HG02623 (cell line): Measurements from ENCODE around the gene AFF3.

Source experiments
- ATAC-seq: cut with Tn5 transposase; IDR thresholded peaks from one replicate; pipeline ENCODE4 v1.9.1; 2021; ENCODE audit warnings: moderate library complexity; ENCODE audit not compliant: unreplicated experiment

The AFF3 gene

GRCh38 chr2:99573634-99574251 is 568.6 kb downstream of the AFF3 start:
- ATAC-seq, result no peak

DNA sequence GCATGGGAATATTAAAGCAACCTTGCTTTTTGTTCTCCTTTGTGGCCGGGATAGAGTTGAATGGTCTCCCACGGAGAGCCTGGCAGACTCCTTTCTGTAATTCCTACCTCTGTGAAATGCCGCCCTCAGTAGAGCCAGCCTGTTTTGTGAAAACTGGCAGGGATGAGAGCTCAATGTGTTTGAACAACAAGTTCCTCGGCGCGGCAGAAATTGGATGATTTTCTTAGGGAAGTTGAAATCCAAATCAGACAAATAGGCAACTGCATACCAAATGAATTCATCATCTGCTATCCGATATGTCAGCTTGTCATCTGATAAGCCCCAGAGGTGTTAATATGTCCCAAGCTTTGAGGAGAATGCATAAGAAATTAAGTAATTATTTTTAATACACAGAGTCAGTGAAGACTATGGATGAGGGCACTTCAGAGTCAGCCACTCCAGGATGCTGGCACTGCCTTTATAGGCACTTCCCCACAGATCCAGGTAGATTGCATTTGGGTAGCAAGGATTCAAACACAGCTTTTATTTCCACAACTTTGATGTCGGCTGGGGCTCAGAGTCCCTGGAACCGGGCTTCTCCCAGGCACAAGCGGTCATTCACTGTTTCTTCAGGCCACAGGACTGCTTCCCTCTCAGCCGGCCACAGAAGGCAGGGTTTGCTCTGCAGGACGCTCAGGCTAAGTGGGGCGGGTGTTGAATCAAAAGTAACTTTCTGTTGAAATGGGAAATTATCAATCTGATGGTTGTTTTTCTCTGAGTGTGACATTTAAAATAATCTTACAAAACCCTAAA is 569.8 kb downstream of the AFF3 start:
- ATAC-seq, result no peak

GRCh38 chr2:99571954-99572353 is 570.4 kb downstream of the AFF3 start:
- ATAC-seq, result no peak

GRCh38 chr2:99571533-99571932 is 570.9 kb downstream of the AFF3 start:
- ATAC-seq, result no peak

GRCh38 chr2:99571021-99571420 is 571.4 kb downstream of the AFF3 start:
- no peak for ATAC-seq

DNA sequence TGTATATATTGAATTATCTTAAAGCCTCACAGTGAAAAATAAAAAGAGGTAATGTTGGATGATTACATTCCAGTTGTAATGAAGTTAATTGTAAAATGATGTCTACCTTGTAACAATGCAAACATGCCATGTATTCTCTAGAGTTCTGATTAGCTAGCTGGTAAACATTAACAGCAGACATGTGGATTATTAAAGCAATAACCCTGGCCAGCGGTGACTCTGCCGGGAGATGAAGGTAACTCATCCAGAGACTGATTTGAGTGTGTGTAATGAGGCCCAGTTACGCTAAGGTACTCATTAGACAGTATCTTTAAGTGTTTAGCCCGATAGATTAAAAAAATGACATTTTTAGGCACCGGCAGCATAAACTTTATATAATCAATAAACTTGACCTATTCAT is 573.0 kb downstream of the AFF3 start:
- ATAC-seq, result no peak

DNA sequence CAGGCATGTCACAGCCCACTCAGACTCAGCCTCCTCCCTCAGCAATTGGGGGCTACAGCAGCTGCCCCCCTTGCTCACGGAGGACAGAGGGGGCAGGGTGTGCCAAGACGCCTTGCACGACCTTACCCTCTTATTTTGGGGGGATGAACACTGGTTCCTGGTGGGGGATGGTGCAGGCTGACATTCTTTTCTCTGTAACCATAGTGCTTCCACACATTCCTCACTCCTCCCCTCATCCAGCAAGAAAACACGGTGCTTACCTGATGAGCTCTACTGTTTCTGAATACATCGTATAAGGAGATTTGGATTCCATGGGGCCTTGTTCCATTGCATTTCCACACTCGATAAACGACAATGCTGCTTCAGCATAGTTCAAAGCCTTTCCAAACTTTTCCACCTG is 577.2 kb downstream of the AFF3 start:
- no peak for ATAC-seq

DNA sequence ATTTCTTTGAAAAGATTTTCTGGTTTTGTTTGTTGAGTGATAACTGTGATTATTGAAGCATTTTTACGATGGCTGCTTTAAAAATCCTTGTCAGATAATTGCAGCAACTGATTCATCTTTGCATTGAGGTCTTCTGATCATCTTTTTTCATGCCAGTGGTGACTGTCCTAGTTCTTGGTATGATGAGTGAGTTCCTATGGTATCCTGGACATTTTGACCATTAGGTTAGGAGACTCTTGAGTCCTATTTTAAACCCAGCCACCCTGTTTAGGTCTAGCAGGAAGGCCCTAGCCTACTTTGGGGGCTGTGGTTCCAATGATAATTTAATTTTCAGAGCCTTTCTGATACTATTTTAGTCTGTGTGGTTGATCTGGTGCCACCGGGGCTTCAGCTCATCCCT is 579.9 kb downstream of the AFF3 start:
- ATAC-seq, result no peak

- ATAC-seq, result no peak
Observed at GRCh38 chr2:99561804-99562203, 580.6 kb downstream of the AFF3 start.

GRCh38 chr2:99559075-99559662 is 583.2 kb downstream of the AFF3 start:
- peak; percentile 73 for ATAC-seq

DNA sequence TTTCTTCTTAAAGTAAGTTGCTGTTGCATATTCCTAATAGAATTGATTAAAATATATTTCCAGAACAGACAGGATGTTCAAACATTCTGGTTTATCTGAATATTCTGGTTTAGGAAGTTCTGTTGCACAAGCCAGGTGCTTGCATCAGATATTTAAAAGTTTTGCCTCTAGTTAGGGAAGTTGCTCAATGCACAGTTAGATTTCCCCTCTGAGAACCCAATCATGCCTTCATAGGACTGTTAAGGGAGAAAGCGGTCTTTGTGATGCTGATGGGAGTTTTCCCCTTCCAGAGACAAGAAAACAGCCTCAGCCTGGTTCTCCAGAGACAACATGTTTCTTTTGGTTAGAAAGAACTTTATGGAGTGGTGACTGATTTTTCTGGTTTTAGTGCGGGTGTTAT is 587.0 kb downstream of the AFF3 start:
- no peak for ATAC-seq

DNA sequence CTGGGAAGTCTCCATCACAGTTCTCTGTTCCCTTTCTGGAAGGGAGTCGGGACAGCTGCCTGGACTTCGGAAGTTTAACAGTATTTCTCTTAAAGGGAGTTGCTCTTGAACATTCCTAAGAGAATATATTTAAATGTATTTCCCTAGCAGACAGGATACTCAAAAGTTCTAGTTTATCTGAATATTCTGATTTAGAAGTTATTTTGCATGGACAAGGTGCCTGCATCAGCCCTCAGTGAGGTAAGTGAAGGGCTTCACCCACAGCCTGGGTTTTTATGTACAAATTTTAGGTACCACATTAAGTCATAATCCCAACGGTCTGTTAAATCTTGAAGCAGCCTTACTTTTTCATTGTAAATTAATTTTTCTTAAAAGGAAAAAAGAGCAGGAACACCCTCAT is 587.5 kb downstream of the AFF3 start:
- ATAC-seq, result no peak

GRCh38 chr2:99554238-99554637 is 588.2 kb downstream of the AFF3 start:
- no peak for ATAC-seq

GRCh38 chr2:99552529-99552928 is 589.9 kb downstream of the AFF3 start:
- ATAC-seq, result no peak

- no peak for ATAC-seq
Observed at GRCh38 chr2:99550368-99550767, 592.0 kb downstream of the AFF3 start.

- no peak for ATAC-seq
Observed at GRCh38 chr2:99545604-99546003, 596.8 kb downstream of the AFF3 start.

DNA sequence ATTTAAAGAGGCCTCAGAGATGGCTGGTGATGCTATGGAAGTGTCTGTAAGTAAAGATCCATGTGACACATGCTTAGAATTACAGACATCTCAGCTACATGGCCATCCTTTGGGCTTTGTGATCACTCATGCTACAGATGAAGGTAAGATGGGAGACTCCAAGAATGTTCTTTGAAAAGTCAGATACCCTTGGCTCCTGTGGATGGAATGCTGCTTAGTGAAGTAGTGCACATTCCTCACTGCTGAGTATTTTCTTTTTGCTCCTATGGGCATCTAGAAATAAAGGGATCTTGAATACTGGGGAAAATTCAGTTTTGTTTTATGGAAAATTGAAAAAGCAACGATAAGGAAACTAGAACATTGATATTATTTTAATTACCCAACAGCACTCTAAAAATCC is 597.3 kb downstream of the AFF3 start:
- ATAC-seq, result no peak

DNA sequence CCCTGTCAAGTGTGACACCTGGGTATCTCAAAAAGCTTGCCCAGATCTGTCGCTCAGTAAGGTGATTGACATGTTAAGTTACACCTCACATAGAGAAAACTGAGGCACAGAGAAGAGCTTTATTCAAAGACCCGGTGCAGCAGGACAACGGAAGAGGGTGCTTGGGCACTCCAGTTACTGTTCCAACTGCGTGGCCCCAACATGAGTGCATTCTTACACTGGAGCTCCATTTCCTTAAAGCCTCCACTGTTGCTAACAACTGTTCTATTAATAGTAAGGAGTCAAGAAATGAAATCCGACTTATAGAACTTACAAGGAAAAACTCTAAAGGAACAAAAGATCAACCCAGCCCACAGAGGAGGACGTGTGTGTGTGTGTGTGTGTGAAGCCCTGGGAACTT is 597.8 kb downstream of the AFF3 start:
- ATAC-seq, result no peak

- no peak for ATAC-seq
Observed at GRCh38 chr2:99543247-99543646, 599.1 kb downstream of the AFF3 start.

DNA sequence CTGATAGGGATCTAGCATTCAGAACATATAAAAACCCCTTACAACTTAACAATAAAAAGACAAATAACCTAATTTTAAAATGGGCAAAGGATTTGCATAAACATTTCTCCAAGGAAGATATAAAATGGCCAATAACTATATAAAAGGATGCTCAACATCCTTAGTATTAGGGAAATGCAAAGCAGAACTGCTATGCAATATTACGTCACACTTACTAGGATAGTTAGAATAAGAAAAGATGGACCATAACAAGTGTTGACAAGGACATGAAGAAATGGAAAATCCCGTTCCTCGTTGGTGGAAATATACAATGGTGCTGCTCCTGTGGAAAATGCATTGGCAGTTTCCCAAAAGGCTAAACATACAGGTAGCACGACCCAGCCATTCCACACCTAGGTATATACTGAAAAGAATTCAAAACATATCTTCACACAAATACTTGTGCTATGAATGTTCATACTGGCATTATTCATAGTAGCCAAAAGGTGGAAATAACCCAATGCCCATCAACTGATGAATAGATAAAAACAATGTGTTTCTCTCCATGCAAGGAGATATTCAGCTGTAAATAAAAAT is 604.4 kb downstream of the AFF3 start:
- ATAC-seq, result no peak

GRCh38 chr2:99524056-99524455 is 618.3 kb downstream of the AFF3 start:
- no peak for ATAC-seq

DNA sequence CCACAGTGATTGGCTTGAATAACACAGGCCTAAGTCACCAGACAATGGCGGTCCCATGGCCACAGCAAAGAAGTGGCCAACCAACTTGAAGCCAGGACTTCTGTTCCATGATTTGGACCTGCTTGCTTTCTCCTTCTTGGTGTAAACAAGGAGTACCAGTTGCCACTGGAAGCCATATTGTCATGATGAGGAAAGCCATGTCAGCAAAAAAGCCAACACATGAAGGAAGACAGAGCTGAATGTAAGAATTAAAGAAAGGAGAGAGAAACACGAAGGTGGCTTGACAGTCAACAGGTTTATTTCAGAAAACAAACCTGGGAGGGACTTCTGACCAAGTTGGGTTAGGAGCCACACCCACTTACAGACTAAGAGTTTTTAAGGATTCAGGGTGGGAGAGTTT is 620.2 kb downstream of the AFF3 start:
- no peak for ATAC-seq
